ENCODE data around the gene APOD.
"Not testable (repeated sequence)": the region's sequence is repeated elsewhere in the genome, so short reads cannot be mapped to it uniquely, and the experiment has no call there.

DNA sequence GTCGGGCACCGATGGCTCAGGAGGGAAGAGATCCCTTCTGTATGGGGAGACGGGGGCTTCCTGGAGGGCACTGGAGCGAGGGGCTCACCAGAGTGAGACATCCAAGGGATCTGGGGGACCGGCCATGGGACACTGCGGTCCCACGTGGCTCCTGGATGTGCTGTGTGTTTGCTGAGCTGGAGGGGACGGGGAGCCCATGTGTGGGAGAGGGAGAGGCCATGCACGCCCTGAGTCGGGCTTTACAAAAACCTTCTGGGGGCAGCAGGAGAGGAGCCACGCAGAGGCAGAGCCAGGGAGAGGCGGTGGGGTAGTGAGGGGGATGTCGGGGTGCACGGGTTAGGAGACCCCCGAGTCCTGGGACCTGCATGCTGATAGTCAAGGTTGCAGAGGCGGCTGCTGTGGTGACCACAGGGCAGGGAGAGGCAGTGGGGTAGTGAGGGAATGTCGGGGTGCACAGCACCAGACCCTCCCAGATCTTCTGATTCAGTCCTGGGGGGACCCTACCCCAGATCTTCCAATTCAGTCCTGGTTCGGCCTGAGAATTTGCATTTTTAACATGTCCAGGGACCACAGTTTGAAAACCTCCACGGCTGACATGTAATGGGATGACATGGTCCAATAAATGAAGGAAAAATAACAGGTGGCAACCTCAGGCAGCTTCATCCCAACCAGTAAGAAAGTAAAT lies 48.9 kb upstream of the APOD start:
- TF ChIP-seq POLR2A (IDR thresholded peaks at IDR 0.05) = not testable (repeated sequence)
- TF ChIP-seq, protein P1, sequence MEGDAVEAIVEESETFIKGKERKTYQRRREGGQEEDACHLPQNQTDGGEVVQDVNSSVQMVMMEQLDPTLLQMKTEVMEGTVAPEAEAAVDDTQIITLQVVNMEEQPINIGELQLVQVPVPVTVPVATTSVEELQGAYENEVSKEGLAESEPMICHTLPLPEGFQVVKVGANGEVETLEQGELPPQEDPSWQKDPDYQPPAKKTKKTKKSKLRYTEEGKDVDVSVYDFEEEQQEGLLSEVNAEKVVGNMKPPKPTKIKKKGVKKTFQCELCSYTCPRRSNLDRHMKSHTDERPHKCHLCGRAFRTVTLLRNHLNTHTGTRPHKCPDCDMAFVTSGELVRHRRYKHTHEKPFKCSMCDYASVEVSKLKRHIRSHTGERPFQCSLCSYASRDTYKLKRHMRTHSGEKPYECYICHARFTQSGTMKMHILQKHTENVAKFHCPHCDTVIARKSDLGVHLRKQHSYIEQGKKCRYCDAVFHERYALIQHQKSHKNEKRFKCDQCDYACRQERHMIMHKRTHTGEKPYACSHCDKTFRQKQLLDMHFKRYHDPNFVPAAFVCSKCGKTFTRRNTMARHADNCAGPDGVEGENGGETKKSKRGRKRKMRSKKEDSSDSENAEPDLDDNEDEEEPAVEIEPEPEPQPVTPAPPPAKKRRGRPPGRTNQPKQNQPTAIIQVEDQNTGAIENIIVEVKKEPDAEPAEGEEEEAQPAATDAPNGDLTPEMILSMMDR (IDR thresholded peaks at IDR 0.05) = not testable (repeated sequence)
